ENCODE data around the gene SPEF2. TPM values are rescaled to one million over a fixed set of nuclear protein-coding genes. Genes with fewer than 3 reads are reported as not detected.

SPEF2 gene
- total RNA-seq, 1 donor from 2014 or later = 5.8 TPM

GRCh38 chr5:35707659-35708058, 90.0 kb downstream of the SPEF2 start:
- DNase-seq = no peak
- H3K27me3 Mint-ChIP-seq = peaks cover 1% of the 10 kb centered on the region
- intact Hi-C loops (cut with micrococcal nuclease) = no loop called here
- H3K4me3 Mint-ChIP-seq = no peak overlapping the region
- H3K4me1 Mint-ChIP-seq = no peaks in the 10 kb centered on the region
- H3K27ac Mint-ChIP-seq = no peak overlapping the region
- no peaks in the 10 kb centered on the region for H3K36me3 Mint-ChIP-seq (ENCODE audit: low read depth)
- peaks cover 5% of the 10 kb centered on the region for H3K9me3 Mint-ChIP-seq

GRCh38 chr5:35709688-35710087, 92.0 kb downstream of the SPEF2 start:
- no peak overlapping the region for H3K27ac Mint-ChIP-seq
- H3K9me3 Mint-ChIP-seq = peaks cover 5% of the 10 kb centered on the region
- intact Hi-C loops (cut with micrococcal nuclease) = no loop called here
- H3K4me1 Mint-ChIP-seq = no peaks in the 10 kb centered on the region
- H3K36me3 Mint-ChIP-seq (ENCODE audit: low read depth) = no peaks in the 10 kb centered on the region
- H3K4me3 Mint-ChIP-seq = no peak overlapping the region
- DNase-seq = no peak
- H3K27me3 Mint-ChIP-seq = no peaks in the 10 kb centered on the region

GRCh38 chr5:35717718-35718117, 100.1 kb downstream of the SPEF2 start:
- Mint-ChIP-seq H3K27ac (no peak overlapping the region), H3K4me1 (no peaks in the 10 kb centered on the region)

GRCh38 chr5:35735718-35736117, 118.1 kb downstream of the SPEF2 start:
- Mint-ChIP-seq H3K4me3 (no peak overlapping the region), H3K9me3 (peaks cover 12% of the 10 kb centered on the region), H3K27me3 (no peaks in the 10 kb centered on the region), H3K4me1 (peaks cover 16% of the 10 kb centered on the region), H3K36me3 (ENCODE audit: low read depth) (peaks cover 5% of the 10 kb centered on the region), H3K27ac (no peak overlapping the region)
- intact Hi-C loops (cut with micrococcal nuclease) = loop anchor here (1.0 to 5.0 kb wide), 6 partner anchors 37 to 192 kb away; partner anchors contain the start of gene IL7R
- DNase-seq = peak; percentile 0

More at GRCh38 chr5:35717718-35718117, 100.1 kb downstream of the SPEF2 start:
- Mint-ChIP-seq H3K9me3 (peaks cover 3% of the 10 kb centered on the region), H3K36me3 (ENCODE audit: low read depth) (no peaks in the 10 kb centered on the region), H3K27me3 (no peaks in the 10 kb centered on the region), H3K4me3 (no peak overlapping the region)
- no peak for DNase-seq
- intact Hi-C loops (cut with micrococcal nuclease) = no loop called here

GRCh38 chr5:35736280-35736679, 118.6 kb downstream of the SPEF2 start:
- Mint-ChIP-seq H3K4me3 (no peak overlapping the region), H3K27me3 (no peaks in the 10 kb centered on the region), H3K4me1 (peaks cover 20% of the 10 kb centered on the region), H3K27ac (peak overlapping the region; percentile 41), H3K9me3 (peaks cover 17% of the 10 kb centered on the region), H3K36me3 (ENCODE audit: low read depth) (peaks cover 7% of the 10 kb centered on the region)
- peak; percentile 54 for DNase-seq
- intact Hi-C loops (cut with micrococcal nuclease) = loop anchor here (2.0 to 5.0 kb wide), 5 partner anchors 36 to 191 kb away; partner anchors contain the start of gene IL7R

- peak; percentile 47 for DNase-seq
- H3K4me3 Mint-ChIP-seq = no peak overlapping the region
- peaks cover 23% of the 10 kb centered on the region for H3K4me1 Mint-ChIP-seq
- intact Hi-C loops (cut with micrococcal nuclease) = no loop called here
- H3K9me3 Mint-ChIP-seq = peaks cover 20% of the 10 kb centered on the region
- H3K36me3 Mint-ChIP-seq (ENCODE audit: low read depth) = peaks cover 7% of the 10 kb centered on the region
- H3K27ac Mint-ChIP-seq = no peak overlapping the region
- no peaks in the 10 kb centered on the region for H3K27me3 Mint-ChIP-seq
These were observed 123.6 kb downstream of the SPEF2 start for GRCh38 chr5:35741126-35741716.

GRCh38 chr5:35741971-35742370, 124.3 kb downstream of the SPEF2 start:
- DNase-seq = no peak
- H3K27me3 Mint-ChIP-seq = no peaks in the 10 kb centered on the region
- peaks cover 21% of the 10 kb centered on the region for H3K9me3 Mint-ChIP-seq
- no peak overlapping the region for H3K27ac Mint-ChIP-seq
- H3K4me1 Mint-ChIP-seq = peaks cover 19% of the 10 kb centered on the region
- H3K4me3 Mint-ChIP-seq = no peak overlapping the region
- H3K36me3 Mint-ChIP-seq (ENCODE audit: low read depth) = peaks cover 5% of the 10 kb centered on the region
- intact Hi-C loops (cut with micrococcal nuclease) = no loop called here

- no peak for DNase-seq
- Mint-ChIP-seq H3K9me3 (peaks cover 26% of the 10 kb centered on the region), H3K36me3 (ENCODE audit: low read depth) (peaks cover 10% of the 10 kb centered on the region), H3K27ac (no peak overlapping the region), H3K4me3 (no peak overlapping the region), H3K4me1 (peaks cover 24% of the 10 kb centered on the region), H3K27me3 (no peaks in the 10 kb centered on the region)
- intact Hi-C loops (cut with micrococcal nuclease) = no loop called here
These were observed 126.0 kb downstream of the SPEF2 start for GRCh38 chr5:35743644-35744043.

GRCh38 chr5:35745193-35745592, 127.5 kb downstream of the SPEF2 start:
- Mint-ChIP-seq H3K4me3 (no peak overlapping the region), H3K36me3 (ENCODE audit: low read depth) (peaks cover 7% of the 10 kb centered on the region), H3K4me1 (peaks cover 24% of the 10 kb centered on the region), H3K9me3 (peaks cover 29% of the 10 kb centered on the region), H3K27ac (no peak overlapping the region), H3K27me3 (no peaks in the 10 kb centered on the region)
- DNase-seq = no peak
- intact Hi-C loops (cut with micrococcal nuclease) = no loop called here

GRCh38 chr5:35745660-35746059, 128.0 kb downstream of the SPEF2 start:
- DNase-seq = no peak
- Mint-ChIP-seq H3K27ac (no peak overlapping the region), H3K27me3 (no peaks in the 10 kb centered on the region), H3K36me3 (ENCODE audit: low read depth) (peaks cover 7% of the 10 kb centered on the region), H3K4me3 (no peak overlapping the region), H3K9me3 (peaks cover 29% of the 10 kb centered on the region), H3K4me1 (peaks cover 22% of the 10 kb centered on the region)
- intact Hi-C loops (cut with micrococcal nuclease) = no loop called here

- Mint-ChIP-seq H3K4me3 (no peak overlapping the region), H3K36me3 (ENCODE audit: low read depth) (peaks cover 5% of the 10 kb centered on the region)
- intact Hi-C loops (cut with micrococcal nuclease) = no loop called here
These were observed 134.3 kb downstream of the SPEF2 start for GRCh38 chr5:35752012-35752411.

GRCh38 chr5:35753500-35753899, 135.8 kb downstream of the SPEF2 start:
- H3K36me3 Mint-ChIP-seq (ENCODE audit: low read depth) = no peaks in the 10 kb centered on the region
- H3K27ac Mint-ChIP-seq = no peak overlapping the region
- H3K27me3 Mint-ChIP-seq = no peaks in the 10 kb centered on the region
- peaks cover 9% of the 10 kb centered on the region for H3K4me1 Mint-ChIP-seq
- DNase-seq = no peak
- intact Hi-C loops (cut with micrococcal nuclease) = no loop called here
- no peak overlapping the region for H3K4me3 Mint-ChIP-seq
- H3K9me3 Mint-ChIP-seq = peaks cover 7% of the 10 kb centered on the region

More at GRCh38 chr5:35752012-35752411, 134.3 kb downstream of the SPEF2 start:
- DNase-seq = no peak
- peaks cover 13% of the 10 kb centered on the region for H3K9me3 Mint-ChIP-seq
- no peak overlapping the region for H3K27ac Mint-ChIP-seq
- peaks cover 15% of the 10 kb centered on the region for H3K4me1 Mint-ChIP-seq
- no peaks in the 10 kb centered on the region for H3K27me3 Mint-ChIP-seq

GRCh38 chr5:35754481-35754880, 136.8 kb downstream of the SPEF2 start:
- intact Hi-C loops (cut with micrococcal nuclease) = no loop called here
- H3K27me3 Mint-ChIP-seq = no peaks in the 10 kb centered on the region
- H3K27ac Mint-ChIP-seq = no peak overlapping the region
- DNase-seq = peak; percentile 21
- H3K36me3 Mint-ChIP-seq (ENCODE audit: low read depth) = no peaks in the 10 kb centered on the region
- H3K4me3 Mint-ChIP-seq = no peak overlapping the region
- peaks cover 3% of the 10 kb centered on the region for H3K4me1 Mint-ChIP-seq
- H3K9me3 Mint-ChIP-seq = peaks cover 3% of the 10 kb centered on the region

GRCh38 chr5:35755966-35756365, 138.3 kb downstream of the SPEF2 start:
- H3K9me3 Mint-ChIP-seq = no peaks in the 10 kb centered on the region
- H3K36me3 Mint-ChIP-seq (ENCODE audit: low read depth) = no peaks in the 10 kb centered on the region
- intact Hi-C loops (cut with micrococcal nuclease) = no loop called here
- peak; percentile 6 for DNase-seq
- H3K4me3 Mint-ChIP-seq = no peak overlapping the region
- no peaks in the 10 kb centered on the region for H3K27me3 Mint-ChIP-seq
- no peak overlapping the region for H3K27ac Mint-ChIP-seq
- H3K4me1 Mint-ChIP-seq = no peaks in the 10 kb centered on the region
